Stomach (tissue), 4 donors: Measurements from ENCODE around the gene MARCHF10.

Source experiments
- CTCF ChIP-seq, 7 experiments: fragments of 450-650 bp in 4 of 7; fragments of 200-600 bp in 3 of 7; sonication (generic) in 3 of 7; IDR thresholded peaks; one replicate each; pipeline ENCODE4 v1.5.1; 2016 to 2019; ENCODE audit warnings: antibody characterized with exemption in 7 of 7, control low read depth in 2 of 7, mild to moderate bottlenecking in 1 of 7
- EP300 ChIP-seq: sonication (generic); formaldehyde crosslinking; IDR thresholded peaks from one replicate; pipeline ENCODE4 v1.6.1; 2017; ENCODE audit warnings: antibody characterized with exemption
- POLR2A ChIP-seq, 4 donors: fragments of 450-650 bp; IDR thresholded peaks; one replicate each; pipeline ENCODE4 v1.6.1; 2016; ENCODE audit warnings: antibody characterized with exemption in 4 of 4, control low read depth in 2 of 4, mild to moderate bottlenecking in 1 of 4, moderate library complexity in 1 of 4

DNA sequence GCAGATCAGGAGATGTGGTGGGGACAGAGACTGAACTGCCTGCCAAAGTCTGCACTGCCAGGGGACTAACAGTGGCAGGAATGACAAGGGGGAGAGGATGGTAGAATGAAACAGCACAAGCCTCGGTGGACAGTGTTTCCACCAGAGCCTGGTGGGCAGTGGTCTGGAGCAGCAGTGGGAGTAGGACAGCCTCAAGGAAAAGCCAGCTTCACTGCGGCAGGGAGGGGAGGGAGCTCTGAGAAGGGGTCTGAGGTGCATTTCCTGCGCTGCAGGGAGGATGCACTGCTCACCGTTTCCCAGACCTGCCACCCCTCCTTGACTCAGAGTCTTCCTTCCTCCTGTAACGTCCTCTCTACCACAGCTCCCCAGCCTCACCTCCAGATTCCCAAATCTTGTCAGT is 33.8 kb downstream of the MARCHF10 start:
- TF ChIP-seq CTCF (IDR thresholded peaks at IDR 0.05) (no peak), POLR2A (IDR thresholded peaks at IDR 0.05) (no peak), EP300 (no peak)
